Endodermal cell (in vitro differentiated cells): ENCODE measurements around the gene SART3. TPM values are rescaled to one million over a fixed set of nuclear protein-coding genes. Genes with fewer than 3 reads are reported as not detected.

Experiments
- DNase-seq: peaks from one replicate; pipeline ENCODE4 v3.0.0-alpha.2; 2017
- H3K27ac ChIP-seq: 2 replicates; pipeline ENCODE4 v1.5.1; 2013; ENCODE audit warnings: mild to moderate bottlenecking, low read depth, low read length, moderate library complexity
- H3K27me3 ChIP-seq: 2 replicates; pipeline ENCODE4 v1.6.1; 2013; ENCODE audit warnings: mild to moderate bottlenecking, low read length, moderate library complexity; ENCODE audit not compliant: insufficient read depth, control insufficient read depth, poor library complexity, severe bottlenecking
- H3K36me3 ChIP-seq: 2 replicates; pipeline ENCODE4 v1.7.0; 2013; ENCODE audit warnings: mild to moderate bottlenecking, low read length, moderate library complexity; ENCODE audit not compliant: control insufficient read depth, insufficient read depth
- H3K4me1 ChIP-seq: one replicate; pipeline ENCODE4 v1.7.0; 2013; ENCODE audit warnings: low read length; ENCODE audit not compliant: control insufficient read depth, insufficient read depth
- H3K4me3 ChIP-seq: 2 replicates; pipeline ENCODE4 v1.5.1; 2013; ENCODE audit warnings: mild to moderate bottlenecking, low read length, moderate library complexity
- H3K9ac ChIP-seq: 2 replicates; pipeline ENCODE4 v1.6.1; 2013; ENCODE audit warnings: mild to moderate bottlenecking, low read length, moderate library complexity; ENCODE audit not compliant: poor library complexity, severe bottlenecking; ENCODE audit errors: extremely low read depth
- H3K9me3 ChIP-seq: 2 replicates; pipeline ENCODE4 v1.6.1; 2013; ENCODE audit warnings: mild to moderate bottlenecking, low read length, moderate library complexity; ENCODE audit not compliant: control insufficient read depth
- H3K27ac Mint-ChIP-seq: 2 replicates; pipeline ENCODE4 v1.8.0; 2020; ENCODE audit warnings: mixed read lengths
- H3K27me3 Mint-ChIP-seq: 2 replicates; pipeline ENCODE4 v1.8.0; 2021; ENCODE audit warnings: mild to moderate bottlenecking, mixed read lengths; ENCODE audit not compliant: insufficient read depth
- H3K36me3 Mint-ChIP-seq: 2 replicates; pipeline ENCODE4 v1.8.0; 2020; ENCODE audit warnings: low read depth, mixed read lengths
- H3K4me1 Mint-ChIP-seq: 2 replicates; pipeline ENCODE4 v1.8.0; 2020; ENCODE audit warnings: mixed read lengths
- H3K4me3 Mint-ChIP-seq: 2 replicates; pipeline ENCODE4 v1.8.0; 2020; ENCODE audit warnings: mild to moderate bottlenecking, moderate library complexity, mixed read lengths
- H3K9me3 Mint-ChIP-seq: 2 replicates; pipeline ENCODE4 v1.8.0; 2020; ENCODE audit warnings: mild to moderate bottlenecking, mixed read lengths
- CTCF ChIP-seq: fragments of 200-600 bp; sonication (generic); conservative IDR thresholded peaks from 2 replicates; pipeline ENCODE4 v1.5.0; 2021; ENCODE audit warnings: antibody characterized with exemption, mild to moderate bottlenecking
- WGBS, 2 experiments: methylation state at CpG; one replicate each; pipeline versions ENCODE4 v1.1.5 to v1.1.7; 2013; ENCODE audit warnings: missing lambda C conversion rate in 2 of 2, mixed read lengths in 1 of 2; ENCODE audit not compliant: insufficient coverage in 1 of 2, insufficient read length in 1 of 2; 5-methylcytosine and 5-hydroxymethylcytosine counted together
- total RNA-seq, 2 donors: library from RNA; stranded (reverse); fragmentation: NEBNext Ultra II Directional in 1 of 2; extraction: Animal tissue kit (Norgen Biotek cat#: 25700) in 1 of 2; gene quantifications; 2 replicates in 1 of 2; 3 replicates in 1 of 2; pipeline ENCODE4 v1.2.1, GENCODE V29; 2021

Gene SART3
- total RNA-seq, 2 donors from 2014 or later = 83.5 to 86.2 TPM

- H3K9ac ChIP-seq = no peak overlapping the region
- no peaks in the 10 kb centered on the region for H3K9me3 ChIP-seq
- no peaks in the 10 kb centered on the region for H3K4me1 Mint-ChIP-seq
- no peaks in the 10 kb centered on the region for H3K4me1 ChIP-seq
- H3K27me3 ChIP-seq = no peaks in the 10 kb centered on the region
- no peak overlapping the region for H3K27ac ChIP-seq
- peaks cover 15% of the 10 kb centered on the region for H3K36me3 Mint-ChIP-seq
- 87 to 90% methylated on average over 5 to 8 of the region's 8 CpGs for WGBS, 2 experiments
- no peaks in the 10 kb centered on the region for H3K9me3 Mint-ChIP-seq
- no peak for TF ChIP-seq CTCF
- peaks cover 18% of the 10 kb centered on the region for H3K36me3 ChIP-seq
- DNase-seq = peak; percentile 31
- H3K4me3 Mint-ChIP-seq = no peak overlapping the region
- H3K27ac Mint-ChIP-seq = no peak overlapping the region
- H3K4me3 ChIP-seq = no peak overlapping the region
- peaks cover 6% of the 10 kb centered on the region for H3K27me3 Mint-ChIP-seq
Observed at GRCh38 chr12:108572166-108572790, 11.3 kb upstream of the SART3 start.

GRCh38 chr12:108571609-108572165 lies 10.7 kb upstream of the SART3 start:
- no peaks in the 10 kb centered on the region for H3K4me1 Mint-ChIP-seq
- Histone ChIP-seq H3K9me3 (no peaks in the 10 kb centered on the region), H3K4me3 (no peak overlapping the region), H3K36me3 (peaks cover 24% of the 10 kb centered on the region), H3K9ac (no peak overlapping the region), H3K27me3 (no peaks in the 10 kb centered on the region), H3K4me1 (no peaks in the 10 kb centered on the region), H3K27ac (no peak overlapping the region)
- TF ChIP-seq CTCF = no peak
- H3K36me3 Mint-ChIP-seq = peaks cover 20% of the 10 kb centered on the region
- no peaks in the 10 kb centered on the region for H3K9me3 Mint-ChIP-seq
- H3K27ac Mint-ChIP-seq = no peak overlapping the region
- WGBS, 2 experiments = 89 to 98% methylated on average over 5 to 8 of the region's 8 CpGs
- DNase-seq = peak; percentile 42
- peaks cover 6% of the 10 kb centered on the region for H3K27me3 Mint-ChIP-seq
- H3K4me3 Mint-ChIP-seq = no peak overlapping the region

DNA sequence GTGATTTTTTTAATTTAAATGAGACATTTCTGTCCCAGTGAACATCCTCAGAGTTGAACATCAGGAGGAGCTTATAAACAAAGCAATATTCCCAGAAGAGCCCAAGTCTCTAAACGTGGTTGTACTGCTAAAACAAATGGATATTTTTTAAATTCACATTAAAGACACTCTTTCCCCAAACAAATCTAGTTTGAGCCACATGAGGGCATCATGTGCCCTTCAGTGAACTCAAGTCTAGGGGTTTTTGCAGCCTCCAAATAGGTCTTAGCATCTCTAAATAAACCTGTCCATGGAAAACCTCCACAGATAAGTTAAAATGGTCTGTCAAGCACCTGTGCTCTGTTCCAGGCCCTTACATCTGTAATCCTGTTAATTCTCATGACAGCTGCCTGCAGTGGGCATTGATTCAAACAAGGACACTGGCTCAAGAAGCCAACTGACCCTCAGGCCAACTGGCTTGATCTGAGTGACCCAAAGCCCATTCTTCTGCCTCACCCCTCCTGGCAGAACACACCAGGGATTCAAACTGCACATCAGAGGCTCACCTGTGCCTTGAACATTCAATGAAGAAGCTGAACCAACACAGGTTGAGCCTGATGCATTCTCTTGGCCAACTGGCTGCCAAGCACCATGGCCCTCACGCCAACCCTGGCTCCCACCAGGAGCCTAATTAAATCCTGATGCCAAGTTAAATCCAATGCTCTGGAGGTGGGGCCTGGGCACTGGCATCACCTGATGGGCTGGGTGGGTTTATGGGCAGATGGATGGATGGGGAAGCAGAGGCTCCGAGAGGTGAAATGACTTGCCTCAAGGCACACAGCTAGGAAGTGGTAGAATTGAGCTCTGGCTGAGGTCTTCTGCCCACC lies 10.0 kb upstream of the SART3 start:
- peak overlapping the region; percentile 71 for H3K27ac Mint-ChIP-seq

More for the DNA sequence above, 10.0 kb upstream of the SART3 start:
- H3K4me3 ChIP-seq = no peak overlapping the region
- no peak overlapping the region for H3K9ac ChIP-seq
- no peak overlapping the region for H3K27ac ChIP-seq
- H3K4me1 ChIP-seq = no peaks in the 10 kb centered on the region
- DNase-seq = peak; percentile 52
- WGBS, 2 experiments = 70% methylated on average over 3 of the region's 3 CpGs; no CpG with 5 or more reads in 1 of the 2 experiments
- Mint-ChIP-seq H3K36me3 (peaks cover 25% of the 10 kb centered on the region), H3K9me3 (no peaks in the 10 kb centered on the region), H3K27me3 (peaks cover 6% of the 10 kb centered on the region), H3K4me3 (no peak overlapping the region), H3K4me1 (no peaks in the 10 kb centered on the region)
- no peaks in the 10 kb centered on the region for H3K27me3 ChIP-seq
- TF ChIP-seq CTCF = peak; percentile 70
- H3K9me3 ChIP-seq = no peaks in the 10 kb centered on the region
- peaks cover 31% of the 10 kb centered on the region for H3K36me3 ChIP-seq
